Right hindlimb (tissue), 1 donor: ENCODE measurements around the gene HIPK2.
A peak's percentile ranks its signal among the peaks of the same experiment; 100 is the strongest.

Experiments used
- DNase-seq: peaks from one replicate; pipeline ENCODE4 v3.0.0-alpha.2; 2018

HIPK2 gene

GRCh38 chr7:139750459-139751095 is 27.2 kb downstream of the HIPK2 start:
- no peak for DNase-seq

DNA sequence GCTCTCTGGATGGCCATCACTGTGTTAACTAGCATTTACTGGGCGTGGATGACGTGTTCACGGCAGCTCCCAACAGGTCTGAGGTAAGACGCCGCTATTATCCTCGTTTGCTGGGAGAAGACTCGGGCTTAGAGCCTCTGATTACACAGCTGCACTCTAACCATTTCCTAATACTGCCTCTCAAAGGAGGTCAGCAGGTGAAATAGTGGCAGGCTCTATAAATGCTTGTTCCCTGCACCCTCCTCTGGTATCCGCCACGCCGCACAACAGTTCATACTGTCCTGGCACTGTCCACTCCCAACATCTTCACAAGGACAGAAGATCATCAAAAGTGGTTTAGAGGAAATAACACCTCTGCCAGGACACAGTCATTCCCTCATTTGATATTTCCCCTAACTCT is 28.3 kb downstream of the HIPK2 start:
- DNase-seq = no peak

DNA sequence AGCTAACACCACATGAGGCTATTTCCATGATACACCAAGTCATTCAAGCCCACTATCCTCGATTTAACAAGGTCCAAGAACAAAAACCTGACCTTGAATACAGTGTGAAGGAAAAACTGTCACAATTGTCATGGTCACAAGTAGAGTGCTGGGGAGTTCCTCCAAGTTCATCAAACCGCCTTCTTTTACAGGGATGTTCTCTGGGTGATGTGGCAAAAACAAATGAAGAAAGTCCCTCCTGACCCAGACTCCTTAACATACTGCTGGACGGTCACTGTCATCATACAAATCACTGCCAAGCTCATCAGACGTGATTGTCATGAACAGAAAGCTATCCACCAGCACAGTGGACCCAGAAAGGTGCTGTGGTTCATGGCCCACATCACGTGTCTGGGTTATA is 28.9 kb downstream of the HIPK2 start:
- DNase-seq = no peak

DNA sequence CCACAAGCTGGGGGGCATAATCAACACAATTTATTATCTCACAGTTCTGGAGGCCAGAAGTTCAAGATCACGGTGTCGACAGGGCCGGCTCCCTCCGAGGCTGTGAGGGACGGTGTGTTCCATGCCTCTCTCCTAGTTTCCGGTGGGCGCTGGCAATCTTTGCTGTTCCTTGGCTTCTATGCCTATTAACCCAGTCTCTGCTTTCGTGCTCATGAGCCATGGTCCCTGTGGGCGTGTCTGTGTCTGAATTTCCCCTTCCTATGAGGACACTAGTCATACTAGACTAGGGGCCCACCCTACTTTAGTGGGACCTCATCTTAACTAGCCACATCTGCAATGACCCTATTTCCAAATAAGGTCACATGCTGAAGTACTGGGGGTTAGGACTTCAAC is 29.4 kb downstream of the HIPK2 start:
- no peak for DNase-seq

GRCh38 chr7:139747662-139748372 is 30.0 kb downstream of the HIPK2 start:
- DNase-seq = no peak

- DNase-seq = no peak
Observed at GRCh38 chr7:139746652-139747051, 31.1 kb downstream of the HIPK2 start.

DNA sequence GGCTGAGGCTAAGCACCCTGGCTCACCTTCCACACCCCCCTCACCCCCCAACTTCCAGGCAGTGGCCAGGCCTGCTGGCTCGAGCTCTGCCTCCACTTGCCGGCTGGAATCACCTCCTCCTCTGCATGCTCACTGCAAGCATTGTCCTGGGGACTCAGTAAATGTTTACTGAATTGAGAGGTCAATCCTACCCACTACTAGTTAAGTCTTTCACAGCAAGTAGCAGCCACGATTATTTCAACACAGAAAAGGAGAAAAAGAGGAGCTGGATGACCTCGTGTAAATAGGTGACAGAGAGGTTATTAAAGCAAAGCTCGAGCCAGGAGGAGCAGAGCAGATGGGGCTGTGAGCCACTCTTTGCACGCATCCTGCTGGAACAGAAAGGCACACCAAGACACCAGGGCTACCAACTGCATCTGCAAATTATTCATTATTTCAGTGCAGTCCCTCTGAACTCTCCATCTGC is 32.1 kb downstream of the HIPK2 start:
- DNase-seq = no peak

DNA sequence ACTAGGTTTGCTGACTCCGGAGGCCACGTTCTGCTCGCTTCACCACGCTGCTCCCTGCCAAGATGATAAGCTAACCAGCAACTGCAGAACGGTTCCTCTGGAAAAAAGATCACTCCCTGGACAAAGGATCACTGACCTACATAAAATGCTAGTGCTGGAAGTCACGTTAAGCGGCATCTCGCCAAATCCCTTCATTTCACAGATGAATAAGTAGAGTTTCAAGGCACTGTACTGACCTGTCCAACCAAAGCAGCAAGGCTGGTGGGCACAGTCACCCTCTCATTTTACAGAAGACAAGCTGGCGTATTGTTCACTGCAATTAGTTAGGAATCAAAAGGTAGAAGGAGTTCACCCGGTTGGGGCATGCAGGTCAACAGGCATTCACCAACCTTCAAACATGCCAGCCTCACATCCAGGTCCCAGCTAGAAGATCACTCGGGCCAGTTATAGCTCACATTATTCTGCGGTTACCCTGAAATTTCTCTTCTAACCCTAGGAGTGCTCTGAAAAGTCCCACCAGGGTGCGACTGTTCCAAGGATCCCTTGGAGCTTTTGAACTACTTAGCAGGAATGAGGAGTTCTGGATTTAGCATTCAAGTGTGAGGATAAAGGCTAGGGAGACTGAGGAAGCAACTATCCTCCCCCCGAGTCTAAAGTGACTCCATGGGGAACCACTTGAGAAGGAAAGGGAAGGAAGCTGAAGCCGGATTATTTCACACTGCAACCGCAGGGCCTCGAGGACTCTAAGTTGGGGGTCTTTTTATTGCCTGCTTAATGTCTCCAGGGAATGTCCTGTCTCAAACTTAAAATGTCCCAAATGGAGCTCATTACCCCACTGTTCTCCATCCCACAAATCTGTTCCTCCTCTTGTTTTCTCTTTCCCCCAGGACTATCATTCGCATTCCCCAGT is 32.8 kb downstream of the HIPK2 start:
- no peak for DNase-seq

- DNase-seq = no peak
Observed at GRCh38 chr7:139743967-139744767, 33.6 kb downstream of the HIPK2 start.

DNA sequence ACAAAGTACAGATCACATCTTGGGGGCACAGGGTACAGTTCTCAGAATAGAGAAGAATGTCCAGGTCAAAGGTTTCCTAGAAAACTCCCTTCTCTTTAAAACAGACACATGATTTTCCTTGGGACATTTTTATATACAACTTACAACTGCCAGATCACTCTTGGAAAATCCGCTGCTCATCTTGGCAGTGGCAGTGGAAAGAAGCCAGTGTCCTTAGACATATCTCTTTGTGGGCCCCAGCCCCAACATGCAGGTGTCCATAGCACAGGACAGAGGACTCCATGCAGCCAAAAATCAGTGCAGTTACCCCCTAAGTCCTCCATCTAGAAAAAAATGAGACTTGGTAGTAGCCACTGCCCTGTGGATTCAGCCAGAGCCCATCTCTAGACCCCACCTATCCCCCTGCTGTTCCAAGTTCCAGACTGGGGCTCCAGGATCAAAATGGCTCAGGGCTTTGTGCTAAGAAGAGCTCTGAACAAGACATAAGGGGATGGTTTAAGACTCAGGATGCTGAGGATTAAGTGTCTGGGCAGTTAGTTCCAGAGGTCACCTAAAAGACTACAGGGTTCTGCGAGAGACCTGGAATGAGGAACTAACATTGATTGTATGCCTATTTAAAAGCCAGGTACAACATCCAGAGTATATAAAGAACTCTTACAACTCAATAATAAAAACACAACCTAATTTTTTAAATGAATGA is 34.4 kb downstream of the HIPK2 start:
- no peak for DNase-seq

DNA sequence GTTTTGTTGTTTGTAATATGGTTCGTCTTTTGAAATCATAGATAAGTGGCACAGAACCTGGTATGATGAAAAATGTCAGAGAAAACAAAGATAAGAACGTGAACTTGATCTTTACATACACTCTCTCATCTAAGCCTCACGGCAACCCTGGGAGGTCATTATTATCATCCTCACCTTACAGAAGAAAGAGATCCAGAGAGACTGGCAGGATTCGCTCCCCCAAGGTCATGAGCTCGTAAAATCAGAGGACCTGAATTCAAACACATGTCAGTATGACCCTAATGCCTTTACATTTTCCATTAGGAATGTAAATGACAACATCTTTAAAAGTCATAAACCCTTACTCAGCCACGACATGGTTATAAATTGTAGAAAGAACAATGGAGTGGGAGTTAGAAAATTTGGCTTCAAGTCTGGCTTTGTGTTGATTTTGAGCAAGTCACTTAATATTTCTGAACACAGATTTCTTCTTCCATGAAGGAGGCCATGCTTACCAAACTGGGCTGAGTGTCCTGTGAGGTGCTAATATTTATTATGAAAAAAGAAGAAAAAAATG is 35.9 kb downstream of the HIPK2 start:
- DNase-seq = no peak

DNA sequence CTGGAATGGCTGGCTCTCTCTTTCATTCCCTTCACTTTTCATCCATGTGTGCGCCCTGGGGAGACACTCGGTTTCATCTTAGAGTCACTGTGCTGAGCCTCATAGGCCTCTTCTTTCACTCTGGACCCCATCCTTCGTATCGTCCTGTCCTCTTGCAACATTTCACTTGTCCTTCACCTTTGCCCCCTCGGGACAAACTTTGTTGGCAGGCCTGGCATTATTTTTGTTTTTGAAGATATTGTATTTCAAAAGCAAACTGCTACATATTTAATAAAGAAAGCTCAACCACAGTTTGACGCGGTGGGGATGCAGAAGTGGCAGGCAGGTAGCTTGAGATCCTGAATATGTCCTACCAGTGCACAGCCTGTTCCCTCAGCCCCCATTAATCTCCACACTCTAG is 36.6 kb downstream of the HIPK2 start:
- no peak for DNase-seq

DNA sequence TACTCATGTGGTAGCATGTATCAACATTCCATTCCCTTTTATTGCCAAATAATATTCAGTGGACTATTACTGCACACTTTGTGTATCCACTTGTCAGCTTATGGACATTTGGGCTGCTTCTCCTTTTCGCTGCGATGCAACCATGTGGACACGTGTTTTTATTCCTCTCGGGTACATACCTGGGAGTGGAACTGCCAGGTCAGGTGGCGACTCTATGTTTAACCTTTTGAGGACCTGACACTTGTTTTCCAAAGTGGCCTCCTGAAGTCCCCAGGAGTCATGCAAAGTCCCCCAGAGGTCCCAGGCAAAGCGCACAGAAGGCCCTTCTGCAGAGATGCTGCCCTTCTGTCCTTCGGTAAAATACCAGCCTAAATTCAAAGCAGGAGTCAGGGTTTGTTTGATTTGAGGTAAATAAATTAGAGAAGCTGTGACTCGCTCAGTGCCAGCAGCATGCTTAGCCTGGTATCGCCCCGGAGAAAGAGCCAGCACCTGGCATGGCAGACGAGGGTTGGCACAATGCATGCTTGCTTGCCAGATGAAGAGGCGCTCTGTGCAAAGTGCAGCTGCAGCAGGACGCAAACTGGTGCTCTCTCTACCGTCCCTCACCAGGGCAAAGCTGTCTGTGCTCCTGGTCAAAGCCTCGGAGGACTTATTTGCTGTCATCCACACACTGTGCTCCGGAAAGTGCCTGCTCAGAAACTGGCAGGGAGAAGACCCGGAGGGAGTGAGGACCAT is 37.8 kb downstream of the HIPK2 start:
- no peak for DNase-seq

DNA sequence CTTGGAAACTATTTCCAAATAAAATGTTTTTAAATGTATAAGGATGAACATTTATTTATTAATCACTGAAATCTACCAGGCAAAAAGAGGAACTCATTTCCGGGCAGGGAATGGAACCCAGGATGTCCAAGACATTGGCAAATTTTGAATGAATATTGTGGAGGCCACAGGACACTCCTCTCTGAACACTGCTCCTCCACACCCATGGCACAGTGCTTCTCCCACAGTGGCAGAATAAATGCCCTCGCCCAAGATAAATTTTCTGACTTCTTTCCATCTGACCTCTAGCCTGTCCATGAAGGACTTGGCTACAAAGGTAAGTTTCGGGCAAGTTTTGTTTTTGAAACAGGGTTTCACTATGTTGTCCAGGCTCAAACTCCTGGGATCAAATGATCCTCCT is 39.0 kb downstream of the HIPK2 start:
- DNase-seq = no peak

GRCh38 chr7:139738101-139738489 is 39.7 kb downstream of the HIPK2 start:
- DNase-seq = no peak

DNA sequence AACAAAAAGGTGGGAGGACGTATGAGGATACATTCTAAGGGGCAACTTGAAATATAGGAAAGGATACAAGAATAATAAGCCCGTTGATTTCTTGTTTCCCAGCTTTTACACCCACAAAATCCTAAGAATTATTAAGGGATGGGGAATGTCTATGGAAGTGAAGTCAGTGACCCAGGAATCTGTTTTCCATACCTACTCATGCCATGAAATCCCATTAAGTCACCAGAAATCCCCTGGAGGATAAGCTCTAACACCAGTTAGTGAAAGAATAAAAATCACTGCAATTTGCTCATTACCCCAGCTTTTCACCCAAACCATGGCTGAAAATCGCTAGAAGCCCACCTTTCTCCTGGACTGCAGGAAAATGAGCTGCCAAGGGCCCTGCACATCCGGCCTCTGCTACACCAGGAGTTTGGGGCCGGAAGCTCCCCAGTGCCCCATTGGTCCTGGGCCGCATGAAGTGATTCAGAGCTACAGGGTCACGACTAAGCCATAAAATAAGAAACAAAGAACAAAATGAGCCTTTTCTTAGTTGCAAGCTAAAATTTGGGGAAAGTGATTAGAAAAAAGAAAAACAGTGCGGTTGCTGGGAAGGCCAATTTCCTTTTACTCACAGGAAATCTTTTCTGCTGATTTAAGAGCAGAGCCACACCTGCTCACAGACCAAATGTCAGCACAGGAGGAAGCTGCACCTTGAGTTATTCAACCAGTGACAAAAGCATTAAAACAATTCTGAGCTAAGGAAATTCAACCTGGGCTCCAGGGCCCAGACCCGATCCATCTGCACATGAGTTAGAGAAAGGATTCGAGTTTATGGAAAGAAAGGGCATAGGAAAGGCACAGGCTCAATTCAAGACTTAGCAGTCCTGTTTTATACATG is 40.3 kb downstream of the HIPK2 start:
- DNase-seq = no peak

- no peak for DNase-seq
Observed at GRCh38 chr7:139735912-139736595, 41.7 kb downstream of the HIPK2 start.

DNA sequence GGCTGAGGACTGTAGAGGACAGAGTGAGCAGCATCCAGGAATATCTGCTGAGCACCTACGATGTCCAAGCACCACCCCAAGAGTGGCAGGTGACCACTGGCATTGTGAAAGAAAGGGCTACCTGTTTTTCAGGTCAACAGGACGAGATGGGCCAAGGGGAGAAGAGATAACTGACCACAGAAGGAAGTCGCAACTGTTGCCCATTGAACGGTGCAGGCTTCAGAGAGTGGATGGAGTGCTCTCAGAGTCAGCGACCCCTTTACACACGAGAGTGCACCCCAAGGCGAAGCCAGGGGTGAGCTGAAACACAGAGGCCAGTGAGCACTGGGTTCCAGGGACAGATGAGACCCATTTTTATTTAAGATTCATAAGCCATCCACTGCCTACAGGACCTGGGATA is 42.3 kb downstream of the HIPK2 start:
- no peak for DNase-seq

DNA sequence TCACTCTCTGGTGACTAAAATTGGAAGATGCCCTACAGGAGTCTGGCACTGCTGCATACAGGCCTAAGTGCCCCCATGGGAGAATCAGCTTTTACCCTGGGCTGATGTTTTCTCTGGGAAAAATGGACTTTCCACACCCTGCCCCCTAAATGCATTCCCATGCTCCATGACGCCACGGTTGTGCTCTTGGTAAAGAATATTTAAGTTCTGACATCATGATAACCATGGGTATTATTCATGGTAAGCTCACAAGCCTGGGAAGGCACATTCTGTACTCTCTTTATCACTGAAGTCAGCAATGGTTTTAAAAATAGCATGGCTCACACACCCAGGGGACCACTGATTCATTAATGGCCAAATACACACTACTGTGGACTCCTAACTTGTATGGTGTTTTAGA is 43.4 kb downstream of the HIPK2 start:
- peak; percentile 47 for DNase-seq
